Activated T-helper 9 cell treated with anti-CD3 and anti-CD28 coated beads, Interleukin-2, amount 50 U/mL, for 16 hours (primary cell): ENCODE data around the gene RNF157.

ENCODE experiments used
- DNase-seq: peaks from one replicate; pipeline ENCODE4 v3.0.0-alpha.2; 2020; ENCODE audit warnings: low read depth

RNF157 gene

DNA sequence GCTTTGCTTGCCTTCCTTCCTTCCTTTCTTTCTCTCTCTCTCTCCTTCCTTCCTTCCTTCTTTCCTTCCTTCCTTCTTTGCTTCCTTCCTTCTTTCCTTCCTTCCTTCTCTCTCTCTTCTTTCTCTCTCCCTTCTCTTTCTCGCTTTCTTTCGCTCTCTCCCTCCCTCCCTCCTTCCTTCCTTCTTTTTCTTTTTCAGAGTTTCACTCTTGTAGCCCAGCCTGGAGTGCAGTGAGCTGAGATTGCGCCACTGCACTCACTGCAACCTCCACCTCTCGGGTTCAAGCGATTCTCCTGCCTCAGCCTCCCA, 117.1 kb downstream of the RNF157 start:
- no peak for DNase-seq

DNA sequence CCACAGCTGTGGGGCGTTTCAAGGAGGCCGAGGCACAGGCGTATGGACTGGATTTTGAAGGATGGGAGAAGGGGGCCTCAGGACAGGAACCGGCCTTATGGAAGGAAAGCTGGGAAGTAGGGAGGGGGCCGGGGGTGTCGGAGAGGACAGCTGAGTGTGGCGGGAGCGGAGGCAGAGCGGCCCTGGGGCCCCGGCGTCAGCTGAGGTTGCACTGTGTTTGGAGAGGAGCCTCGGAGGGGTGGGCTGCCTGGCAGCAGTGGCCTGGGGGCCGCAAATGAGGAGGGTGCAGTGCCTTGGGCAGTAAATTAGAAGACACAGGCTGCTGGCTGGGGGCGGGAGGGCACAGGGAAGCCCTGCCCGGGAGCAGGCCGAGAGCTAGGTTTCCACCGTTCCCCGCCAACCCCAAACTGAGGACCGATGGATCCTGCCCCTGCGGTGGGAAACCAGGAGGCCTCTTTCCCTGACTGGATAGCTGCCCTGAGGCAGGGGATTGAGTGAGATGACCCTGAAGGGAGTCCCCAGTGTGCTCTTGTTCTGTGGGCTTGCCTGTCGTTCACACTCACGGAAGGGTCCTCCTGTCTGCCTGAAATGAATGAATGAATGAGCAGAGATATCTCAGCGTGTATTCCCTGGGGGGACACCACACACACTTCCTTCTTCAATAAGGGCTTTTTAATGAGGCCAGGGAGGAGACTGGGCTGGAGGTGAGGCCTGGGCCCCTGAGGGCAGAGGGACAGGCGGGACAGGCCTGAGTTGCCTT, 117.7 kb downstream of the RNF157 start:
- no peak for DNase-seq

- no peak for DNase-seq
Measured at GRCh38 chr17:76121932-76122430, 118.3 kb downstream of the RNF157 start.

DNA sequence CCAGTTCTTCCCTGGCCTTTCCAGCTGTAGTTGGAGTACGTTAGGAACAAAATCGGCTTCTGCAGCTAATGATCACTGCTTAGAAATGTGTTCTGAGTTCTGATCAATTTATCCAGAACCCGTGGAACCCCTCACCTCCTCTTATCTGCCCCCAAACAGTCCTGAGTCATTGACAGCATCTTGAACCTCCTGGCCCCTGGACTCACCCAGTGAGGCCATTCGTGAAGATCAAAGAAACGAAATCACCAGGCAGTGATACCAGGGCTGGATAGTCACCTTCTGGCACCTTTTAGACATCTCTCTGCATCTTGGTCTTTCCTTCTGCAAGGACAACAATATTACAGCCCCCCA, 119.7 kb downstream of the RNF157 start:
- no peak for DNase-seq

DNA sequence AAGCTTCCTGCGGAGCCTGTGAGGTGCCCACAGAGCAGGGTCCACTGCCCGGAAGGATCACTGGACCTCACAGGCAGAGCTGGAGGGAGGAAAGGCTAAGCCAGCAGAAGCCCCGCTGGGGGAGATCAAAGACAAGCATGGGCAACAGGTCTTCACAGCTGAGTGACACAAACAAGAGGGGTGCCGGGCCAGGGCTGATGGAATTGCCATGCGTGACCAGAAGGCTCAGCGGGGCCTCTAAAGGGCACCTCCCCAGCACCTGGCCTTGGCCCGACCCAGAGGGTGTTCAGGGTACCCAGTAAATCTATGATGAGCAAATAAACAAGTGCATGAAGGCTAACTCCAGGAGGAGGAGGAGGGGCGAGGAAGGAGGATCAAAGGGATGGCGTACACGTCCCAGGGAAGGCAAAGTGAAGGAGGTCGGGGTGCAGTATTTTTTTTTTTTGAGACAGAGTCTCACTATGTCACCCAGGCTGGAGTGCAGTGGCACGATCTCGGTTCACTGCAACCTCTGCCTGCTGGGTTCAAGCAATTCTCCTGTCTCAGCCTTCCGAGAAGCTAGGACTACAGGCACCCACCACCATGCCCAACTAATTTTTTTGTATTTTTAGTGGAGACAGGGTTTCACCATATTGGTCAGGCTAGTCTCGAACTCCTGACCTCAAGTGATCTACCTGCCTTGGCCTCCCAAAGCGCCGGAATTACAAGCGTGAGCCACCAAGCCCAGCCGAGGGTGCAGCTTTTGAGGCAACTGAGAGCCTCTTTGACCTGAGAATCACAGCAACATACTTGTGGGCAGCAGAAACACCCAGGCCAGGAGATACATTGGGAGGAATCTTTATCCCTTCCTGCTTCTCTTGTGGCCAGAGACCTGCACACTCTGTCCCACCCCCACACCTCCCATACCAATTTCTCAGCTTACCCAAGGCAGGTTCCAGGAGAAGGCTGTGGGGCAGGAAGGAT, 120.6 kb downstream of the RNF157 start:
- DNase-seq, result no peak

- DNase-seq, result no peak
Measured at GRCh38 chr17:76115138-76115754, 125.0 kb downstream of the RNF157 start.

DNA sequence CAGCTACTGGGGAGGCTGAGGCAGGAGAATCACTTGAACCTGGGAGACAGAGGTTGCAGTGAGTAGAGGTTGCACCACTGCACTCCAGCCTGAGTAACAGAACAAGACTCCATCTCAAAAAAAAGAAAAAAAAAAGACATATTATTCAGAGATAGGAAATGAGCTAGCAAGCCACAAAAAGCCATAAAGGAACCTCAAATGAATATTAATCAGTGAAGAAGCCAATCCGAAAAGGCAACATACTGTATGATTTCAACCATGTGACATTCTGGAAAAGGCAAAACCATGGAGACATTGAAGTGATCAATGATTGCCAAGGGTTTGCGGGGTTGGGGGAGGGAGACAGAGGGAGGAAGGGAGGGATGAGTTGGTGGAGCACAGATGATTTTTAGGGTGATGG, 128.3 kb downstream of the RNF157 start:
- no peak for DNase-seq

DNA sequence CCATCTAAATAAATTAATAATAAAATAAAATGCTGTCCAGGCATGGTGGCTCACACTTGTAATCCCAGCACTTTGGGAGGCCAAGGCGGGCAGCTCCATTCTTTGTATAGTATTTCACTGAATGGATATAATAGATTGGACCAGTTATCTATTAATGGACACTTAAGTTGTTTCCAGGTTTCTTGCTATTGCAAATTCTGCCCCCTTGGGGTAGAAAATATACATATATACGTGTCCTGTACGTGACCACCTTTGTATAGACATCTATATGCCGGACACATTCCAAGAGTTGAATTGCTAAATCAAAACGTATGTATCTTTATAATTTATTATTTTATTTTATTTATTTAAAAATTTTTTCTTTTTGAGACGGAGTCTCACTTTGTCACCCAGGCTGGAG, 132.8 kb downstream of the RNF157 start:
- no peak for DNase-seq

- DNase-seq, result no peak
Measured at GRCh38 chr17:76106703-76107102, 133.6 kb downstream of the RNF157 start.

- DNase-seq, result no peak
Measured at GRCh38 chr17:76104896-76105231, 135.4 kb downstream of the RNF157 start.

DNA sequence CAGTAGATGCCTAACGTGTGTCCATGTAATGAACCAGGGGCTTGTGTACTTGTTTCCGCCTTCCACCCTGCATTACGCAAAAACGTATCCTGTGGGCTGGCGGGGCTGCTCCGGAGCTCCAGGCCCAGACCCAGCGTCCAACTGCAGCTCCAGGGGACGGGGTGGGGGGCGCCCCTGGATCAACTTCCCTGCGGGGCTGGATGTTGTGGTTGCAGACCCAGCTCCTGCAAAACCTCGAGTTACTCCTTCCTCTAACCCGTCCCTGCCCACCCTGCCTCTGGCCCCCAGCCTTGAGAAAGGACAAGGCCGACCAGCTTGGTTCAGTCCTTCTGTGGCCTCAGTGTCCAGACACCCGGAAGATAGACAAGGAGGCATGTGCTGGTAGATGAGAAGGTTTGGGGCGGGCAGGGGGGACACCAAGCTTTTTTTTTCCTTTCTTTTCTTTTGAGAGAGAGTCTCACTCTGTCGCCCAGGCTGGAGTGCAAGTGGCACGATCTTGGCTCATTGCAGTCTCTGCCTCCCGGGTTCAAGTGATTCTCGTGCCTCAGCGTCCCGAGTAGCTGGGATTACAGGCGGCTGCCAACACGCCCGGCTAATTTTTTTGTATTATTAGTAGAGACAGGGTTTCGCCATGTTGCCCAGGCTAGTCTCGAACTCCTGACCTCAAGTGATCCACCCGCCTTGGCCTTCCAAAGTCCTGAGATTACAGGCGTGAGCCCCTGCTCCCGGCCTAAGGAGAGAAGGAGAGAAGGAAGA, 136.0 kb downstream of the RNF157 start:
- DNase-seq, result no peak

DNA sequence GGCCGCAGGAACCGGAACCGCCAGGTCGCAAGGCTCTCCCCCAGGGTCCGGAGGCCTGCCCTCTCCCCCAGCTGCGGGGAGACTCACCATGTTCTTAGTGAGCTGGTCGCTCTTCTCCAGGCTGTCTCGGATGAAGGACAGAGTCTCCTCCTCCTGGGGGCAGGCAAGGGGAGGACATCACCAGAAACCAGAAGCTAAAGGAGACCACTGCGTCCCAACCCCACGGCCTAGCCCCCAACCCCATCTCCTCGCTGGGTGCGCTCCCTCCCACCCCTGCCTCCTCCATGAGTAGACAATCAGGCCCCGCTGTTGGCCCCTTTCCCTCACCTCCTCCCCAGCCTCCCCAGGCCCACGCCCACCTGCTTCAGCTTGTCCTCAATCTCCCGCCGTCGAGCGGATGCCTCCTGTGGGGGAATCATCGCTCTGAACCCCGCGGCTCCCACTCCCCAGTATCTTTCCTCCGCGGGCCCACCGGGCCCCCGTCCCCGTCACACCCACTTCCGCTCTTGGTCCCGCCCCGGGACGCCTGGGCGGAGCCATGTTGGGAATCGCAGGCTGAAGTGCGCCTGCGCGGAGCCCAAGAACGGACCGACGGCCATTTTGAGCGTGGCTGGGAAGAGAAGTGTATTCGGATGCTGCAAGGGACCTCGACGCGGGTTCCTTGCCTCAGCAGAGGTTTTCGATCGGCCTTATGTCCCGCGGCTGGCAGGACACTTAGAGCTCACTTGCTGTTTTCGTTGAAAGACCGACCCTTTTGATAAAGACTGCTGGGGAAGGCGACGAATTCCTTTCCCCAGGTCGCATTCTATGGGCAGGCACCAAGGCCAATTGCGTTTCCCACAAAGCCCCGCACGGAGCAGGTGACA, 136.8 kb downstream of the RNF157 start, which contains the start of gene EXOC7:
EXOC7 (minus strand) TSS at position 514 of the 866 bp plus-strand sequence; CDS start at position 419, 95 bp downstream.
- DNase-seq, result peak; percentile 88

DNA sequence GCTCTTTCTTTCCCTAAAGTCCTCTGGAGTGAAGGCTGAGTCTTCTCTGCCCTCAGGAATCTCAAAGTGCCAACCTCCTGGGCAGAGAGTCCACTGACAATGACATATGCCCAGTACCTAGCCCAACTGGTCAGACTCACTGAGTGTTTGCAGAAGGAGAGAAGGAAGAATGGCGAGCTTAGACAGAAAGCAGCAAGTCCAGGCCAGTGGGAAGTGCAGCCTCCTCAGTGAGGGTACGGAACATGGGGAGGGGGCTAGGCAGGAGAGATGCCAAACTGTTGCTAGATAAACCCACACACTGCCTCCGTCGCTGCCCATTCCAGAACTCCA, 137.4 kb downstream of the RNF157 start:
- DNase-seq, result no peak

GRCh38 chr17:76097716-76098295, 142.5 kb downstream of the RNF157 start:
- no peak for DNase-seq

- no peak for DNase-seq
Measured at GRCh38 chr17:76095943-76096342, 144.3 kb downstream of the RNF157 start.

DNA sequence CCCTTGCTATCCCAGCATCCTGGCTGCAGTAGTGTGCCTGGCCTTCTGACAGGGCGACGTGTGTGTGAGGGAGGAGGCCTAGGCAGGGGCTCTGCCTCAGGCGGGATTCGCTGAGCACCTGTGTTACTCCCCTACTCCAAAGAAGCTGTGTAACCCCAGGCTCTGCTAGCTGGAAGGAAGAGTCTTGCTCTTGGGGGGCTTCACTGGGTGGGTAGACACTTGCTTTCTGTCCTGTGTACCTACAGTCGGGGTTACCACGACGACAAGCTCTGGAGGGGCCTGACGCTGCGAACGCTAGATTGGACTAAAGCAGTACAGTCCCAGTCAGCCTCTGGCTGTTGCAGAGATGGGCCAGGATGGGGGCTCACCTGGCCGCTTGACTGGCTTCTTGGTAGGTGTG, 146.2 kb downstream of the RNF157 start:
- no peak for DNase-seq

DNA sequence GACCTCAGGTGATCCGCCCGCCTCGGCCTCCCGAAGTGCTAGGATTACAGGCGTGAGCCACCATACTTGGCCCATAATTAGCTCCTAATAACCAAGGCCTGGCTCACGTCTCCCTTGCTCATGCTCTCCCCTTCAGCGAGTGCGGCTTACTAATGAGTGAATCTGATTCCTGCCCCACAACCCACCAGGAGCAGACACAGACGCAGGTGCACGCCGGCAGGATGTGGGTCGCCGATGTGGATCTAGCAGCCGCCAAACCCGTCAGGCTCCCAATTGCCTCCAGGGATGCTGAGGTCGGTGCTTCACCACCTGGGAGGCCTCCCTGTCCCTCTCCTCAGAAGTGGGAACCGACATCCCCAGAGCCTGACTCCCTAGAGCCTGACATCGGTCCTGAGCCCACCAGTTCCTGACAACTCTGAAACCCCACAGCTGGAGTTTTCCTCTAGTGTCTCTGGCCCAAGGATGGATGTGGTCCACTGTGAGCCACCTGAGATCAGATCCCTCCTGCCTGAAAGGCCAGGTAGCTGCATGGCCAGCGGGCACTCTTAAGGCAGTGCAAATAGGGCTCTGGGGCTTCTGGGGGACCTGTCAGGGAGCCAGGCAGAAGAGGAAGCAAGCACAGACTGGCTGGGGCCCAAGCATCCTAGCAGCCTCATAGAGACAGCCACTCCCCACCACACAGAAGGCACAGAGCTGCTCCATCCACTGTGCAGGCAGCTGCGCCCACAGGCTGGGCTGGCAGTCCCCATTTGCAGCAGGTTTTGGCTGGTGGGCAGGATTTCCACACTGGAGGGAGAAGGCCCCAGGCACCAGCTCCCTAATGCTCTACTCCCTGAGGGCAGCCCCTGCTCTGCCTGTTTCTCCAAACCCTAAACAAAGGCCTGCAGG, 147.5 kb downstream of the RNF157 start:
- DNase-seq, result no peak
